Measurements from ENCODE around the gene PDE5A. TPM values are rescaled to one million over a fixed set of nuclear protein-coding genes. Genes with fewer than 3 reads are reported as not detected.

Gene PDE5A
- total RNA-seq, 4 donors from 2014 or later, result 154 to 208 (median 199) TPM

- H3K27me3 ChIP-seq, result no peaks in the 10 kb centered on the region
- H3K36me3 ChIP-seq, result peaks cover 0 to 26% (median 11%) of the 10 kb centered on the region in 4 donors
- H3K4me1 ChIP-seq, result peaks cover 14 to 81% (median 65%) of the 10 kb centered on the region in 4 donors
- H3K4me3 ChIP-seq, result no peak overlapping the region
- intact Hi-C loops (cut with DNase I), result no loop called here
- WGBS, result 25% methylated on average over 5 of the region's 5 CpGs
- TF ChIP-seq EP300 (IDR thresholded peaks at IDR 0.05), result no peak
- TF ChIP-seq POLR2AphosphoS5 (IDR thresholded peaks at IDR 0.05), result peak in 1 of 2 donors; percentile 39
- no peak for TF ChIP-seq POLR2A (IDR thresholded peaks at IDR 0.05; ENCODE audit: low read depth)
- H3K27ac ChIP-seq (replicated peaks in 1 of 4), result peak overlapping the region; percentile 61 to 78 (median 66)
- H3K9me3 ChIP-seq, result no peaks in the 10 kb centered on the region
- no peak for DNase-seq (ENCODE audit: extremely low spot score)
Observed at GRCh38 chr4:119525005-119525749, 103.4 kb downstream of the PDE5A start.

- Histone ChIP-seq H3K36me3 (peaks cover 0 to 25% (median 7%) of the 10 kb centered on the region in 4 donors), H3K27me3 (no peaks in the 10 kb centered on the region), H3K9me3 (no peaks in the 10 kb centered on the region), H3K27ac (replicated peaks in 1 of 4) (peak overlapping the region; percentile 61 to 78 (median 66)), H3K4me3 (no peak overlapping the region), H3K4me1 (peaks cover 14 to 81% (median 60%) of the 10 kb centered on the region in 4 donors)
- TF ChIP-seq, protein P1, sequence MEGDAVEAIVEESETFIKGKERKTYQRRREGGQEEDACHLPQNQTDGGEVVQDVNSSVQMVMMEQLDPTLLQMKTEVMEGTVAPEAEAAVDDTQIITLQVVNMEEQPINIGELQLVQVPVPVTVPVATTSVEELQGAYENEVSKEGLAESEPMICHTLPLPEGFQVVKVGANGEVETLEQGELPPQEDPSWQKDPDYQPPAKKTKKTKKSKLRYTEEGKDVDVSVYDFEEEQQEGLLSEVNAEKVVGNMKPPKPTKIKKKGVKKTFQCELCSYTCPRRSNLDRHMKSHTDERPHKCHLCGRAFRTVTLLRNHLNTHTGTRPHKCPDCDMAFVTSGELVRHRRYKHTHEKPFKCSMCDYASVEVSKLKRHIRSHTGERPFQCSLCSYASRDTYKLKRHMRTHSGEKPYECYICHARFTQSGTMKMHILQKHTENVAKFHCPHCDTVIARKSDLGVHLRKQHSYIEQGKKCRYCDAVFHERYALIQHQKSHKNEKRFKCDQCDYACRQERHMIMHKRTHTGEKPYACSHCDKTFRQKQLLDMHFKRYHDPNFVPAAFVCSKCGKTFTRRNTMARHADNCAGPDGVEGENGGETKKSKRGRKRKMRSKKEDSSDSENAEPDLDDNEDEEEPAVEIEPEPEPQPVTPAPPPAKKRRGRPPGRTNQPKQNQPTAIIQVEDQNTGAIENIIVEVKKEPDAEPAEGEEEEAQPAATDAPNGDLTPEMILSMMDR (IDR thresholded peaks at IDR 0.05), result no peak
- TF ChIP-seq POLR2AphosphoS5 (IDR thresholded peaks at IDR 0.05) (no peak), EP300 (IDR thresholded peaks at IDR 0.05) (no peak), POLR2A (IDR thresholded peaks at IDR 0.05; ENCODE audit: low read depth) (no peak)
- no peak for DNase-seq (ENCODE audit: extremely low spot score)
- intact Hi-C loops (cut with DNase I), result no loop called here
Observed at GRCh38 chr4:119523399-119523798, 105.2 kb downstream of the PDE5A start.

GRCh38 chr4:119521268-119521667 lies 107.3 kb downstream of the PDE5A start:
- Histone ChIP-seq H3K4me3 (no peak overlapping the region), H3K4me1 (peaks cover 19 to 78% (median 61%) of the 10 kb centered on the region in 4 donors), H3K27ac (replicated peaks in 1 of 4) (peak overlapping the region; percentile 11 to 71 (median 43)), H3K27me3 (no peaks in the 10 kb centered on the region), H3K9me3 (no peaks in the 10 kb centered on the region), H3K36me3 (peaks cover 0 to 35% (median 16%) of the 10 kb centered on the region in 4 donors)
- DNase-seq (ENCODE audit: extremely low spot score), result no peak
- intact Hi-C loops (cut with DNase I), result no loop called here
- no peak for TF ChIP-seq EP300 (IDR thresholded peaks at IDR 0.05)
- TF ChIP-seq, protein P1 (IDR thresholded peaks at IDR 0.05), result no peak
- no peak for TF ChIP-seq POLR2AphosphoS5 (IDR thresholded peaks at IDR 0.05)
- no peak for TF ChIP-seq POLR2A (IDR thresholded peaks at IDR 0.05; ENCODE audit: low read depth)
- WGBS, result 97% methylated on average over 4 of the region's 4 CpGs

DNA sequence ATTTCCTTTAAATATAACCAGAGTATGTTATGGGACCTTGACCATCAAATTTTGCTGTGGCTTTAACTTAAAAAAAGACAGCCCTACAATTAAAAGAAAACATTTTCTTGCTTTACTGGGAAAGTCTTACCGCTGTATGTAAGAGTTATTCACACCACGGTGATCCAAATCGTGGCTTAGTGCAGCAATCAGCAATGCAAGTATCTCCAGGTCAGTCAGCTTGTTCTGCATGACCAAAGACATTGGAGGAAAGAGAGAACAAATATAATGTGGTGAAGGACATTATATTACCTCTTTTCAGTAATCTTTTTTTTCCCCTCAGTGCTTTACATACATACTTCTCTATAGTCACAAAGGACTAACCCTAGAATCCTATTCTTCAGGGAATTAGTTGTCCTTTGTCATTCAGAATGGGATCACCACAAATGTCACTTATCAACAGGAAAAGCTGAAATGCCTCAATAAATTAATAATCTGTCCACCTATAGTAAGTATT lies 109.6 kb downstream of the PDE5A start:
- TF ChIP-seq POLR2A (IDR thresholded peaks at IDR 0.05; ENCODE audit: low read depth) (no peak), POLR2AphosphoS5 (IDR thresholded peaks at IDR 0.05) (no peak), EP300 (IDR thresholded peaks at IDR 0.05) (no peak)
- TF ChIP-seq, protein P1 (IDR thresholded peaks at IDR 0.05), result no peak
- no peaks in the 10 kb centered on the region for H3K9me3 ChIP-seq
- no peak for DNase-seq (ENCODE audit: extremely low spot score)
- H3K27me3 ChIP-seq, result no peaks in the 10 kb centered on the region
- WGBS, result 91% methylated on average over 3 of the region's 3 CpGs
- H3K27ac ChIP-seq (replicated peaks in 1 of 4), result peak overlapping the region; percentile 56 to 85 (median 80)
- peaks cover 5 to 79% (median 58%) of the 10 kb centered on the region in 4 donors for H3K4me1 ChIP-seq
- H3K4me3 ChIP-seq, result no peak overlapping the region
- H3K36me3 ChIP-seq, result peaks cover 0 to 56% (median 23%) of the 10 kb centered on the region in 4 donors
- intact Hi-C loops (cut with DNase I), result no loop called here

GRCh38 chr4:119518230-119518892 lies 110.2 kb downstream of the PDE5A start:
- intact Hi-C loops (cut with DNase I), result no loop called here
- H3K9me3 ChIP-seq, result no peaks in the 10 kb centered on the region
- TF ChIP-seq POLR2AphosphoS5 (IDR thresholded peaks at IDR 0.05) (no peak), EP300 (IDR thresholded peaks at IDR 0.05) (no peak), POLR2A (IDR thresholded peaks at IDR 0.05; ENCODE audit: low read depth) (no peak)
- TF ChIP-seq, protein P1 (IDR thresholded peaks at IDR 0.05), result no peak
- DNase-seq (ENCODE audit: extremely low spot score), result no peak
- peaks cover 5 to 79% (median 56%) of the 10 kb centered on the region in 4 donors for H3K4me1 ChIP-seq
- H3K27me3 ChIP-seq, result no peaks in the 10 kb centered on the region
- peaks cover 0 to 62% (median 26%) of the 10 kb centered on the region in 4 donors for H3K36me3 ChIP-seq
- no peak overlapping the region for H3K4me3 ChIP-seq
- H3K27ac ChIP-seq (replicated peaks in 1 of 4), result peak overlapping the region; percentile 56 to 85 (median 80)
- 66% methylated on average over 3 of the region's 3 CpGs for WGBS
